Panc1 (cell line): ENCODE data around the gene PRND. TPM values are rescaled to one million over a fixed set of nuclear protein-coding genes. Genes with fewer than 3 reads are reported as not detected.

Experiments used
- ATAC-seq: fragments of 200-7000 bp; cut with Tn5 transposase; 2 replicates; pipeline ENCODE4 v1.9.1; 2020; ENCODE audit warnings: mild to moderate bottlenecking, moderate library complexity
- BruUV-seq: library from RNA; stranded (reverse); fragments of 400-500 nt; replicated peaks from 2 replicates; lab custom pipeline; 2021; lab: Mats Ljungman, UMichigan
- CTCF ChIA-PET: fragments of 300-600 bp; sonication (Branson Sonifier 250); formaldehyde crosslinking; loops from one replicate; lab custom pipeline; 2022; ENCODE audit warnings: antibody characterized with exemption; lab: Charles Lee
- POLR2A ChIA-PET: fragments of 300-600 bp; sonication (Branson Sonifier 250); formaldehyde crosslinking; loops from one replicate; lab custom pipeline; 2022; ENCODE audit warnings: antibody characterized with exemption; lab: Charles Lee
- DNase-seq: peaks from one replicate; pipeline ENCODE4 v3.0.0-alpha.2; 2010; ENCODE audit warnings: low read depth, low spot score
- H3K27ac ChIP-seq: 2 replicates; pipeline ENCODE4 v1.5.1; 2011; ENCODE audit warnings: mild to moderate bottlenecking, low read length, inconsistent platforms
- H3K27me3 ChIP-seq: fragments of 200-500 bp; sonication (Bioruptor generic); 2 replicates; pipeline ENCODE4 v1.6.0; 2014; ENCODE audit warnings: low read length, inconsistent platforms; ENCODE audit not compliant: control insufficient read depth, insufficient read depth
- H3K36me3 ChIP-seq: fragments of 200-500 bp; sonication (Bioruptor generic); 2 replicates; pipeline ENCODE4 v1.5.1; 2014; ENCODE audit warnings: inconsistent platforms, mild to moderate bottlenecking, low read length, moderate library complexity; ENCODE audit not compliant: control insufficient read depth, insufficient read depth
- H3K4me1 ChIP-seq: 2 replicates; pipeline ENCODE4 v1.5.1; 2011; ENCODE audit warnings: inconsistent platforms, mild to moderate bottlenecking, low read length, moderate library complexity; ENCODE audit not compliant: control insufficient read depth, insufficient read depth
- H3K4me3 ChIP-seq, 2 experiments: 2 replicates each; pipeline ENCODE4 v1.5.1; 2011 to 2012; ENCODE audit warnings: low read depth in 2 of 2, low read length in 2 of 2, mild to moderate bottlenecking in 2 of 2, inconsistent platforms in 1 of 2, moderate library complexity in 1 of 2
- H3K9me3 ChIP-seq: fragments of 200-500 bp; sonication (Bioruptor generic); 2 replicates; pipeline ENCODE4 v1.5.1; 2014; ENCODE audit warnings: low read depth, mild to moderate bottlenecking, inconsistent platforms, low read length, moderate library complexity; ENCODE audit not compliant: control insufficient read depth, insufficient read depth
- CTCF ChIP-seq: fragments of 450-650 bp; IDR thresholded peaks from 2 replicates; pipeline ENCODE4 v1.5.1; 2017; ENCODE audit warnings: mild to moderate bottlenecking
- POLR2AphosphoS5 ChIP-seq: IDR thresholded peaks from 2 replicates; pipeline ENCODE4 v1.6.1; 2012; ENCODE audit warnings: mild to moderate bottlenecking, low read depth, low read length, moderate library complexity
- SIN3A ChIP-seq: IDR thresholded peaks from 2 replicates; pipeline ENCODE4 v1.6.1; 2012; ENCODE audit warnings: low read depth, mild to moderate bottlenecking, low read length, moderate library complexity, borderline replicate concordance; ENCODE audit not compliant: insufficient read depth
- TCF7L2 ChIP-seq: IDR thresholded peaks from 2 replicates; pipeline ENCODE4 v1.6.1; 2011; ENCODE audit warnings: mild to moderate bottlenecking, low read depth, low read length, inconsistent platforms
- in situ Hi-C: cut with HindIII; loops from 2 replicates; pipeline ENCODE4 v1.10.0; 2016; ENCODE audit warnings: low sequenced_read_pairs, low pct_unique_long_range_greater_than_20kb
- intact Hi-C: fragments of 100-400 bp; cut with micrococcal nuclease; formaldehyde crosslinking; loops from one replicate; pipeline ENCODE4 v1.10.0; 2022; ENCODE audit not compliant: unreplicated experiment
- total RNA-seq: library from RNA; stranded (reverse); gene quantifications from one replicate; pipeline ENCODE4 v1.2.1, GENCODE V29; 2021; ENCODE audit not compliant: unreplicated experiment
- TF ChIP-seq, protein P1 (sequence below), 2 experiments: IDR thresholded peaks; 2 replicates each; pipeline ENCODE4 v1.6.1; 2011 to 2012; ENCODE audit warnings: low read depth in 2 of 2, control low read depth in 1 of 2, low read length in 1 of 2, mild to moderate bottlenecking in 1 of 2, moderate library complexity in 1 of 2; ENCODE audit not compliant: insufficient read depth in 1 of 2

The PRND gene
- total RNA-seq, 1 experiment from 2014 or later, result not detected

- intact Hi-C loops, result no loop called here
- no peaks in the 10 kb centered on the region for H3K4me1 ChIP-seq
- in situ Hi-C loops, result no loop called here
- ATAC-seq (no peak), DNase-seq (no peak)
- H3K4me3 ChIP-seq, result no peak overlapping the region
- ChIA-PET POLR2A (interaction anchor here (0.7 kb wide), 1 partner anchor 10 kb away, joined by 10 read pairs; no protein-coding TSS in a partner anchor), CTCF (no interaction called here)
- H3K36me3 ChIP-seq, result no peaks in the 10 kb centered on the region
- peaks cover 5% of the 10 kb centered on the region; the same call in 1 of the 2 replicates for H3K9me3 ChIP-seq
- 0 out of 2 replicates have a peak, but pooled peaks cover 4% of the 10 kb centered on the region for H3K27me3 ChIP-seq
- TF ChIP-seq POLR2AphosphoS5 (no peak), SIN3A (no peak)
- H3K27ac ChIP-seq, result no peak overlapping the region
- no TSS peak for BruUV-seq
Measured at GRCh38 chr20:4770026-4770425, 48.3 kb downstream of the PRND start.

DNA sequence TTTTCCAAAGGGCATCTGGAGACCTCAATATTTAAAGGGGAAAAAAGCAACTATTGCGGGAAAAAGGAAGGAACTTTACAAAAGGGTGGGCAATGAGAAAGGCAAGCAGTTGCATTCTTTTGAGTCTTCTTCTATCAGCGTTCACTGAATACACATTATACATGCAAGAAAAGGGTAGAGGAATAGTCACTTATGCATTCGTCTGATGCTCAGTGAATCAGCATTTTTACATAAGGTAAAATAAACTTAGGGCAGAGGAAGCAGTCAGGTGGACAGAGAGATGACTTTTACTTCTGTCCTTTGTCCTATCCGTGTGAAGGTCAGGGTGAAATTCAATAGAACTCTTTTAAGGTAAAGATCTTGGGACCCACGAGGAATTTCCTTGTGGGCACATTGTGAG, 49.3 kb downstream of the PRND start:
- no TSS peak for BruUV-seq
- H3K4me1 ChIP-seq, result no peaks in the 10 kb centered on the region
- no peak overlapping the region for H3K4me3 ChIP-seq
- ChIA-PET CTCF (interaction anchor here (0.5 kb wide), 1 partner anchor 182 kb away, joined by 3 read pairs; no protein-coding TSS in a partner anchor), POLR2A (no interaction called here)
- H3K9me3 ChIP-seq, result peaks cover 5% of the 10 kb centered on the region; the same call in 1 of the 2 replicates
- DNase-seq (no peak), ATAC-seq (no peak)
- TF ChIP-seq, protein P1, sequence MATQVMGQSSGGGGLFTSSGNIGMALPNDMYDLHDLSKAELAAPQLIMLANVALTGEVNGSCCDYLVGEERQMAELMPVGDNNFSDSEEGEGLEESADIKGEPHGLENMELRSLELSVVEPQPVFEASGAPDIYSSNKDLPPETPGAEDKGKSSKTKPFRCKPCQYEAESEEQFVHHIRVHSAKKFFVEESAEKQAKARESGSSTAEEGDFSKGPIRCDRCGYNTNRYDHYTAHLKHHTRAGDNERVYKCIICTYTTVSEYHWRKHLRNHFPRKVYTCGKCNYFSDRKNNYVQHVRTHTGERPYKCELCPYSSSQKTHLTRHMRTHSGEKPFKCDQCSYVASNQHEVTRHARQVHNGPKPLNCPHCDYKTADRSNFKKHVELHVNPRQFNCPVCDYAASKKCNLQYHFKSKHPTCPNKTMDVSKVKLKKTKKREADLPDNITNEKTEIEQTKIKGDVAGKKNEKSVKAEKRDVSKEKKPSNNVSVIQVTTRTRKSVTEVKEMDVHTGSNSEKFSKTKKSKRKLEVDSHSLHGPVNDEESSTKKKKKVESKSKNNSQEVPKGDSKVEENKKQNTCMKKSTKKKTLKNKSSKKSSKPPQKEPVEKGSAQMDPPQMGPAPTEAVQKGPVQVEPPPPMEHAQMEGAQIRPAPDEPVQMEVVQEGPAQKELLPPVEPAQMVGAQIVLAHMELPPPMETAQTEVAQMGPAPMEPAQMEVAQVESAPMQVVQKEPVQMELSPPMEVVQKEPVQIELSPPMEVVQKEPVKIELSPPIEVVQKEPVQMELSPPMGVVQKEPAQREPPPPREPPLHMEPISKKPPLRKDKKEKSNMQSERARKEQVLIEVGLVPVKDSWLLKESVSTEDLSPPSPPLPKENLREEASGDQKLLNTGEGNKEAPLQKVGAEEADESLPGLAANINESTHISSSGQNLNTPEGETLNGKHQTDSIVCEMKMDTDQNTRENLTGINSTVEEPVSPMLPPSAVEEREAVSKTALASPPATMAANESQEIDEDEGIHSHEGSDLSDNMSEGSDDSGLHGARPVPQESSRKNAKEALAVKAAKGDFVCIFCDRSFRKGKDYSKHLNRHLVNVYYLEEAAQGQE (IDR thresholded peaks at IDR 0.05; ENCODE audit: insufficient read depth in 1 of 2, low read depth in 2 of 2, low read length in 1 of 2), result no peak
- TF ChIP-seq SIN3A, result no peak
- TF ChIP-seq POLR2AphosphoS5, result no peak
- TF ChIP-seq CTCF, result no peak
- no peak for TF ChIP-seq TCF7L2
- H3K36me3 ChIP-seq, result no peaks in the 10 kb centered on the region
- intact Hi-C loops, result no loop called here
- H3K27me3 ChIP-seq, result 0 out of 2 replicates have a peak, but pooled peaks cover 4% of the 10 kb centered on the region
- in situ Hi-C loops, result no loop called here
- H3K27ac ChIP-seq, result no peak overlapping the region

- Histone ChIP-seq H3K27me3 (0 out of 2 replicates have a peak, but pooled peaks cover 4% of the 10 kb centered on the region), H3K9me3 (peaks cover 5% of the 10 kb centered on the region; the same call in 1 of the 2 replicates), H3K4me1 (no peaks in the 10 kb centered on the region), H3K27ac (no peak overlapping the region), H3K4me3 (no peak overlapping the region), H3K36me3 (no peaks in the 10 kb centered on the region)
- BruUV-seq, result no TSS peak
- TF ChIP-seq POLR2AphosphoS5 (no peak), CTCF (no peak), TCF7L2 (no peak), SIN3A (no peak)
- TF ChIP-seq, protein P1 (IDR thresholded peaks at IDR 0.05; ENCODE audit: insufficient read depth in 1 of 2, low read depth in 2 of 2, low read length in 1 of 2), result no peak
- ChIA-PET CTCF (no interaction called here), POLR2A (no interaction called here)
- no peak for DNase-seq
- intact Hi-C loops, result no loop called here
- ATAC-seq, result no peak
- in situ Hi-C loops, result no loop called here
Measured at GRCh38 chr20:4772132-4772531, 50.4 kb downstream of the PRND start.
